Anterior cingulate cortex (tissue), 58 donors: ENCODE data around the gene CCDC24.

Source experiments
- DNase-seq, 58 donors: peaks; one replicate each; lab custom pipeline; 2025; lab: John Stamatoyannopoulos, UW

Gene CCDC24

DNA sequence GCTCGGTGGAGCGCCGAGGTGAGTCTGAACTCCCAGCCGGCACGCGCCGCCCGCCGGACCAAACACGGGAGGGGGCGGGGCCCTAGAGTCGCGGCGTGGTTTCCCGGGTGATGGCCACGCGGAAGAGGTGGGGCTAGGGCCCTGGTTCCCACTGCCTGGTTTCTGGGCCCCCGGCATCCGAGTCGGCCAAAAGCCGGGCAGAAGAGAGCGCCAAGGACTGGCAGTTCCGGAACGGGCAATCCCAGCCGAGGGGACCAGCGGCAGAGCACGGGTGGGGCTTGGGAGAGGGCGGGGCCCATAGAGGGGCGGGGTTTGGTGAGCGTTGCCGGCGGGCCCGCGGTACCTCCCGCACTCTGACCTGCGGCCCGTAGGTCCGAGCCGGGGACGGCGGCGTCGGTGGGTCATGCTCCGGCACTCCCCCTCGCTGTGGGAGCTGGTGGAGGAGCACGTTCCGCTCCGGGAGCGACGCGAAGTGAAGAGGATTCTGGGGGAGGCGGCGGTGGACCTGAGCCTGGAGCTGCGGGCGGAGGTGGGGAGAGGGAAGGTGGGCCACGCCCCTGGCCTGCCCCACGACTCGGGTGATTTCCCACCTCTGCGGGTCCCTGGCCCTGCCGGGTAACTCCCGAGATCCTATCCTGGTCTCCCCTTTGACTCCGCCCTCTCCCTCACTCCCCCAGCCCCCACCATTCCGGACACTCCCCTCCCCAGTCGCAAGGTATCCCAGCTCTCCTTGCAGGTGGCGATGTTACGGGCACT lies at the start of gene CCDC24:
TSS of gene CCDC24 (plus strand) at position 124 of the 756 bp plus-strand sequence. CDS start at position 404, 280 bp downstream.
- DNase-seq = peak in 57 of 58 donors; percentile 27 to 91 (median 78)

DNA sequence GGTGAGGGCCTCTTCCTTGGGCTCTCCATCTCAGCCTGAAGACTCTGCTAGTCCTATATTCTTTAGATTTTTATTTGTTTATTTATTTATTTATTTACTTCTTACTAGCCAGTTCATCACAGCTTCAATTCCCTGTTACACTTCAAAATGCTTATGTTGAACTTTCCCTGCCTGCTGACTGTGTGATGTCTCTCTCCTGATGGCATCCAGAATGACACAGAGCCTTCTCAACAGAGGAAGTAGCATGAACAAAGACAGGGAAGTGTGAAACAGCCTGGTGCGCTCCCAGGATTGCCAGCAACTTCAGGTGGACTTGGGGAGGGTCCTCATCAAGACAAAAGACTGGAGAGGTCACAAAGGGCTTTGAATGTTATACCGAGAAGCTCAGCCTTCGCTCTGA lies 49.0 kb upstream of the CCDC24 start:
- DNase-seq = no peak

- DNase-seq = no peak
Observed at GRCh38 chr1:43944860-43945259, 46.5 kb upstream of the CCDC24 start.

GRCh38 chr1:43945674-43946235 lies 45.6 kb upstream of the CCDC24 start:
- no peak for DNase-seq

GRCh38 chr1:43946236-43947060 lies 45.0 kb upstream of the CCDC24 start, which contains the start of gene IPO13:
Gene IPO13 (plus strand): TSS chr1:43946950. CDS start chr1:43947601, 651 bp downstream.
- peak; percentile 72 to 98 (median 95) for DNase-seq

- peak in 9 of 58 donors; percentile 22 to 58 (median 46) for DNase-seq
Observed at GRCh38 chr1:43947061-43947873, 44.1 kb upstream of the CCDC24 start.

- DNase-seq = peak in 3 of 58 donors; percentile 38 to 54 (median 40)
Observed at GRCh38 chr1:43947874-43948437, 43.4 kb upstream of the CCDC24 start.

DNA sequence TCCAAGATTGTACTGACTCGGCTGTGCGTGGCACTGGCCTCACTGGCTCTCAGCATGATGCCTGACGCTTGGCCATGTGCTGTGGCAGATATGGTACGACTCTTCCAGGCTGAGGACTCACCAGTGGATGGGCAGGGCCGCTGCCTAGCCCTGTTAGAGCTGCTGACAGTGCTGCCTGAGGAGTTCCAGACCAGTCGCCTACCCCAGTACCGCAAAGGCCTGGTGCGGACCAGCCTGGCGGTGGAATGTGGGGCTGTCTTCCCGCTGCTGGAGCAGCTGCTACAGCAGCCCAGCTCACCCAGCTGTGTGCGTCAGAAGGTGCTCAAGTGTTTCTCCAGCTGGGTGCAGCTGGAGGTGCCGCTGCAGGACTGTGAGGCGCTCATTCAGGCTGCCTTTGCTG lies 41.7 kb upstream of the CCDC24 start:
- DNase-seq = peak in 2 of 58 donors; percentile 15 to 36

DNA sequence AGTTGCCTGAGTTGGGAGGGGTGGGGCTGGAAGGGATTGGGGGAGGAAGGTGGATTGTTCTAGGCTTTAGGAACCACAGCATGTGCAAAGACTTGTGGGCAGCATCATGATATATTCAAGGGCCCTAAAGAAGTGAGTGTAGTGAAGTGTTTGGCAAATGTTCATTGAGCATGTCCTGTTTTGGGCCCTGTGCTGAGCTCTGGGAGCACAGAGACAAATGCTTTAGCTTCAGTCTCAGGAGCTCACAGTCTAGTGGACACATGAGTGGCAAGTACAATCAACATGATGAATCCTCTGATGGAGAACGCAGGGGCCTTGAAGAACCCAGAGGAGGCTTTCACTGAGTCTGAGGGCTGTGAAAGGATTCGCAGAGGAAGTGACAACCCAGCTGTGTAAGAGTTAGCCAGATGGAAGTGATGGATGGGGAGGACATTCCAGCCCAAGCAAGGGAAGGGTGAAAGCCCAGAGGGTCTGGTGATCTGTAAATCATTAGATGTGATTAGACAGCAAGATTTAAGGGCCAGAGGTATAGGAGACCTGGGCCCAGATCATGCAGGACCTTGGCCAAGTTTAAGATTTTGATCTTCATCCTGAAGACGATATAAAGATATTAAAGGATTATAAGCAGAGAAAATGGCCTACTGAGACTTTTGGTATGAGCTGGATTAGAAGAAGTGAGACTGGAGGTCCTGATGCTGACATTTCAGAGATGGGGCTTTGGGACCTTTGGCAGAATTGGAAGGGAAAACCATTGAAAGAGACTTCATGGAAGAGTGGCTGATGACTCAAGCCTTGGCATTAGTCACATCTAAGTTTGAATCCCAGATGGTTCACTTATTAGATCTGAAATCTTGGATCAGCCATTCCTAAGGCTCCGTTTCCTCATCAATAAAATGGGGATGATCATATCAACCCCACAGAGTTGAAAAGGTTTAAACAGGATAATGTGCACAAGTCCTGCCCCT lies 40.1 kb upstream of the CCDC24 start:
- no peak for DNase-seq

GRCh38 chr1:43952731-43953346 lies 38.6 kb upstream of the CCDC24 start:
- DNase-seq = peak in 38 of 58 donors; percentile 20 to 80 (median 41)

DNA sequence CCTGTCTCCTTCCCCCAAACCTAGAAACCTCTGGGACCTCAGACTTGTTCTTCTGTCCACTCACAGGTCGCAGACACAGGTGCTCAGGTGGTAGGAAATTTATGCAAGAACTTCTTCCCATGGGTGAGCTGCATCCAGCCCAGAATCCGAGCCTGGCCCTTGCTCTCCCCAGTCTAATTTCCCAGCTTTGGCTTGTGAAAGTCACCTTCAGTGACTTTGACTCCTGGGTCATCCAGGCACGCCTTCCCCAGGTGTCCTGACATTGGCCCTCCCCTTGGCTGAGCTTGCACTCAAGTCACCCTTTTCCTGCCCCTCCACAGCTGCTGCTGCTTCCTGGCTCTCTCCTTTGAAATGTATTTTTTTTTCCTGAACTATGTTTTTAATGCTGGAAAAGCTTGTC lies 38.0 kb upstream of the CCDC24 start:
- no peak for DNase-seq

DNA sequence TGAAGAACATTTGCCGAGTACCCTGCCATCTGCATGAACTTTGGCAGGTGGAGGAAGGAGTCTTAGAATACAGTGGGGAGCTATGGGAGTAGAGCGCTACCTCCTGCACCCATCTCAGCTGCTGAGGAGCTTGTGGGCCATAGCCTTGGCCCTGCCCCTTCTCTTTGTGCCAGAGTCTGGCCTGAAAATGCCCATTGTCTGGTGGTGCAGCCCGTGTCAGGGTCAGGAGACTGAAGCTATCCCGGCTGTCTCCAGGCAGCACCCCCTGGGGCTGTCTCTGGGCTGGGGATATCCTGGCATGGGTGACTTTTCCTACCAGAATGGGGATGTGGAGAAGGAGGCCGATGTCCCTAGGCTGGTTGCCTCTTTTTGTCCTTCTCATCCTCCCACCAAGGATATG lies 37.4 kb upstream of the CCDC24 start:
- DNase-seq = peak in 47 of 58 donors; percentile 21 to 94 (median 76)

GRCh38 chr1:43956234-43956633 lies 35.2 kb upstream of the CCDC24 start:
- no peak for DNase-seq

DNA sequence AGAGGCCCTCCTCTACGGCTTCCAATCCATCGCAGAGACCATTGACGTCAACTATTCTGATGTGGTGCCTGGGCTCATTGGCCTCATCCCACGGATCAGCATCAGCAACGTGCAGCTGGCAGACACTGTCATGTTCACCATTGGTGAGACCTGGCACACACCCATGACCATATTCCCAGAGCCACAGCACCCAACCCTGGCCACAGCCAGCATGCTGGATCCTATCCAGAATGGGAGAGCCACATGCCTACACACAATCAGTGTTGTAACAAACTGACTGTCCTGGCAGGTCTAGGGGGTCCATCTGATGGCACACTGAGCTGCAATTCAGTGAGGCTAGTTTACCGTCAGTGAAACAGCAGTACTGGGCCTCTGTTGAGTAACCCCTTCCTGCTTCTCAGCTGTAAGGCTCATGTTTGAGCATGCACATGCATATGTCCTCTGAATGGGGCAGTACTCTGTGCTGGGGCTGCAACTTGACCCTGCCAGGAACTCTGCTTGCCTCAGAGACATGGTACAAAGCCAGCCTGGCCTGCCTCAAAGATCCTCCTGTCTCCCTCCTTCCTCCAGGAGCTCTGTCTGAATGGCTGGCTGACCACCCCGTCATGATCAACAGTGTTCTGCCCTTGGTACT lies 33.9 kb upstream of the CCDC24 start:
- DNase-seq = peak in 2 of 58 donors; percentile 21 to 36

- DNase-seq = peak in 6 of 58 donors; percentile 15 to 41 (median 24)
Observed at GRCh38 chr1:43958351-43959255, 32.8 kb upstream of the CCDC24 start.

DNA sequence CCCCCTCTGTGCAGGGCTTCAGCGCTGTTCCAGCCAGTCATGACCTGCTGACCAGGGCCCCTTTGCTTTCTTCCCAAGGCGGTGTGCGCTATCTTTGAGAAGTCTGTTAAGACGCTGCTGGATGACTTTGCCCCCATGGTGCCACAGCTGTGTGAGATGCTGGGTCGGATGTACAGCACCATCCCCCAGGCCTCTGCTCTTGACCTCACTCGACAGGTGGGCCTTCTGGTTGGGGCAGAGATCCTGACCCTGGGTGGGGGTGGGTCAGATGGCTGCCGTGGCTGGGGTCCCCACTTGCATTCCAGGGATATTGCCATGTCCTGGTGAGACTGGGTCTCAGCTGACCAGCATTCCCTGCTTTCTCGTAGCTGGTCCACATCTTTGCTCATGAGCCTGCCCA lies 30.6 kb upstream of the CCDC24 start:
- no peak for DNase-seq
